ENCODE measurements around the gene ST3GAL4. TPM values are rescaled to one million over a fixed set of nuclear protein-coding genes. Genes with fewer than 3 reads are reported as not detected.
A peak's percentile ranks its signal among the peaks of the same experiment; 100 is the strongest.

The ST3GAL4 gene
- total RNA-seq, 4 donors from 2014 or later = 40.0 to 52.4 (median 40.5) TPM

- TF ChIP-seq EP300 (IDR thresholded peaks at IDR 0.05) (no peak), POLR2A (IDR thresholded peaks at IDR 0.05; ENCODE audit: low read depth) (no peak), POLR2AphosphoS5 (IDR thresholded peaks at IDR 0.05) (no peak), CTCF (IDR thresholded peaks at IDR 0.05) (no peak)
- no peak for DNase-seq (ENCODE audit: extremely low spot score)
- H3K27ac ChIP-seq (replicated peaks in 1 of 4) = peak overlapping the region in 3 of 4 donors; percentile 33 to 64 (median 44)
- H3K4me1 ChIP-seq = peaks cover 72 to 91% (median 90%) of the 10 kb centered on the region in 4 donors
- 87% methylated on average over 5 of the region's 5 CpGs for WGBS
- intact Hi-C loops (cut with DNase I) = no loop called here
- no peaks in the 10 kb centered on the region for H3K27me3 ChIP-seq
- no peak overlapping the region for H3K4me3 ChIP-seq
- peaks cover 0 to 9% (median 0%) of the 10 kb centered on the region in 4 donors for H3K36me3 ChIP-seq
- no peaks in the 10 kb centered on the region for H3K9me3 ChIP-seq
Observed at GRCh38 chr11:126350836-126351235, 4.7 kb upstream of the ST3GAL4 start.

DNA sequence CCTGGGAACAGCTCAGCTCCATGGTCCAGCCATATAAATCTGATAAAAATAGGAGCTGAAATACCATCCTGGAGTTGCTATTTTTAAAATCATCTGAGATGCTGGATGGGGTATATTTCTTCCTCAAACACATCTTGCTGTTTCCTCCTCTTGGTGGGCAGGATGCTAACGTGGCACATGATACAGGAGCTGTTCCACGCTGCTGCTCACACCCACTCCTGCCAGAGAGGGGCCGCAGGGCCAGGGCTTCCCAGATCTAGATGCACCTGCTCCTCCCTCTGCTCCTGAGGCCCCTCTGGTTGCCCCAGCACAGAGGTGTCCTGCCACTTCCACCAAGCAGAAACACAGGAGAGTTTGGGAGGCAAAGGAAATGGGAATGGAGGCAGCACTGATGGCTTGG lies 3.3 kb upstream of the ST3GAL4 start:
- intact Hi-C loops (cut with DNase I) = no loop called here
- TF ChIP-seq CTCF (IDR thresholded peaks at IDR 0.05) = no peak
- no peak for TF ChIP-seq POLR2AphosphoS5 (IDR thresholded peaks at IDR 0.05)
- no peak for TF ChIP-seq EP300 (IDR thresholded peaks at IDR 0.05)
- TF ChIP-seq POLR2A (IDR thresholded peaks at IDR 0.05; ENCODE audit: low read depth) = no peak
- peaks cover 72 to 93% (median 92%) of the 10 kb centered on the region in 4 donors for H3K4me1 ChIP-seq

GRCh38 chr11:126352934-126353801 lies 2.3 kb upstream of the ST3GAL4 start:
- no peaks in the 10 kb centered on the region for H3K36me3 ChIP-seq
- intact Hi-C loops (cut with DNase I) = no loop called here
- H3K4me1 ChIP-seq = peaks cover 73 to 93% (median 92%) of the 10 kb centered on the region in 4 donors
- 74% methylated on average over 4 of the region's 4 CpGs for WGBS
- DNase-seq (ENCODE audit: extremely low spot score) = no peak
- no peaks in the 10 kb centered on the region for H3K27me3 ChIP-seq
- TF ChIP-seq CTCF (IDR thresholded peaks at IDR 0.05) = no peak
- TF ChIP-seq EP300 (IDR thresholded peaks at IDR 0.05) = no peak
- no peak for TF ChIP-seq POLR2AphosphoS5 (IDR thresholded peaks at IDR 0.05)
- no peaks in the 10 kb centered on the region for H3K9me3 ChIP-seq
- H3K27ac ChIP-seq (replicated peaks in 1 of 4) = peak overlapping the region in 3 of 4 donors; percentile 3 to 16 (median 15)
- no peak overlapping the region for H3K4me3 ChIP-seq

More for the DNA sequence above, 3.3 kb upstream of the ST3GAL4 start:
- Histone ChIP-seq H3K27ac (replicated peaks in 1 of 4) (peak overlapping the region in 2 of 4 donors; percentile 22 to 44), H3K9me3 (no peaks in the 10 kb centered on the region), H3K4me3 (no peak overlapping the region), H3K36me3 (peaks cover 0 to 5% (median 0%) of the 10 kb centered on the region in 4 donors), H3K27me3 (no peaks in the 10 kb centered on the region)
- no peak for DNase-seq (ENCODE audit: extremely low spot score)
- 43% methylated on average over 2 of the region's 3 CpGs for WGBS

DNA sequence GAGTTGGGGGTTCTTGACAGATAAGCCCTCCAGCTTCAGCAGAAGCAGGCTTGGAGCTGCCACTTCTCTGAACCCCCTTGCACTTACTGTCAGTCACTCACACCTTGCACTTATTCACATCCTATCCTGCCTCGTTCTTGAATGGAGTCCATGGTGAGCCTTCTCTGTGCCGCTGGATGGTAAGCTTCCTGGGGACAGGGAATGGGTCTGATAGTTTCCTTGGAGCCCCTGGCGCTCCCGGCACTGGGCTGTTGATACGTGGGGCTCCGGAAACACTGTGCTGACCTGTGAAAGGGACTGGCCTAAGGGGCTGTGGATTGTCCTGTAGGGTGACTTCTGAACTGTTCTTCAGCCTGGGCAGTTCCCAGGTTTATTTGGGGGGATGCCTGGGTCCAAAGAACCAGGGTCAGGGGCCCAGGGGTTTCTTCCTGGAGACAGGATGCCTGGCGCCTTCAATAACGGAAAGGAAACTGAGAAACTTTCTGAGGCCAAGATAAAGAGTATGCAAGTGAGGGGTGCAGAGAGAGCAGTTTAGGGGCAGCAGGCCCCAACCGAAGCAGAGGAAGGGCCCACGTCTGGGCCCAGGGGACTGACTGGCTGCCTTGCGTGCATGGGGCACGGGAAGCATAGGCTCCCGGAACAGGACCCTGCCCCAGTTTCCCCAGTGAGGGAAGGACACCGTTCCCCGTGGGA lies 709 bp upstream of the ST3GAL4 start:
- Histone ChIP-seq H3K4me3 (peak overlapping the region; percentile 62 to 88 (median 78)), H3K4me1 (peaks cover 70 to 93% (median 92%) of the 10 kb centered on the region in 4 donors), H3K36me3 (no peaks in the 10 kb centered on the region), H3K27me3 (no peaks in the 10 kb centered on the region), H3K9me3 (no peaks in the 10 kb centered on the region), H3K27ac (replicated peaks in 1 of 4) (peak overlapping the region; percentile 85 to 89 (median 86))
- intact Hi-C loops (cut with DNase I) = loop anchor here (5.0 kb wide), 2 partner anchors 42 to 63 kb away; no protein-coding TSS in a partner anchor
- 32% methylated on average over 14 of the region's 15 CpGs for WGBS
- no peak for DNase-seq (ENCODE audit: extremely low spot score)
- TF ChIP-seq EP300 (IDR thresholded peaks at IDR 0.05) (no peak), POLR2AphosphoS5 (IDR thresholded peaks at IDR 0.05) (no peak), POLR2A (IDR thresholded peaks at IDR 0.05; ENCODE audit: low read depth) (no peak), CTCF (IDR thresholded peaks at IDR 0.05) (no peak)
